ENCODE results near the gene INHBB. TPM values are rescaled to one million over a fixed set of nuclear protein-coding genes. Genes with fewer than 3 reads are reported as not detected.

Gene INHBB
- 1 to 10 TPM in 1 of 4 donors, under 1 TPM in 2, not detected in 1; 0.20 to 1.1 (median 0.41) TPM for total RNA-seq

DNA sequence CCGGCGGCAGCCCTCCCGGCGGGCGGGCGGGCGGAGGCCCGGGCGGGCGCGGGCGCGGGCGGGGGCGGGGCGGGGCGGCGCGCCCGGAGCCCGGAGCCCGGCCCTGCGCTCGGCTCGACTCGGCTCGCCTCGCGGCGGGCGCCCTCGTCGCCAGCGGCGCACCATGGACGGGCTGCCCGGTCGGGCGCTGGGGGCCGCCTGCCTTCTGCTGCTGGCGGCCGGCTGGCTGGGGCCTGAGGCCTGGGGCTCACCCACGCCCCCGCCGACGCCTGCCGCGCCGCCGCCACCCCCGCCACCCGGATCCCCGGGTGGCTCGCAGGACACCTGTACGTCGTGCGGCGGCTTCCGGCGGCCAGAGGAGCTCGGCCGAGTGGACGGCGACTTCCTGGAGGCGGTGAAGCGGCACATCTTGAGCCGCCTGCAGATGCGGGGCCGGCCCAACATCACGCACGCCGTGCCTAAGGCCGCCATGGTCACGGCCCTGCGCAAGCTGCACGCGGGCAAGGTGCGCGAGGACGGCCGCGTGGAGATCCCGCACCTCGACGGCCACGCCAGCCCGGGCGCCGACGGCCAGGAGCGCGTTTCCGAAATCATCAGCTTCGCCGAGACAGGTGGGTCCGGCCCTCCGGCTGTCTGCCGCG, at the start of gene INHBB:
Gene INHBB (plus strand): TSS at position 111 of the 641 bp plus-strand sequence. CDS start 53 bp downstream, at position 164.
- Histone ChIP-seq H3K9me3 (no peaks in the 10 kb centered on the region), H3K4me1 (peaks cover 3 to 39% (median 32%) of the 10 kb centered on the region in 4 donors), H3K4me3 (peak within 1 kb of the TSS in 3 of 4 donors; percentile 35 to 57 (median 47)), H3K27me3 (peaks cover 88% of the 10 kb centered on the region), H3K36me3 (no peaks in the 10 kb centered on the region), H3K27ac (no peak within 1 kb of the TSS)
- no CpG with 5 or more reads among the region's 99 CpGs for WGBS, 2 donors (ENCODE audit: low coverage in 1 of 2)
- in situ Hi-C loops (cut with MboI; ENCODE audit: low pct_ligation_motif_present in 1 of 4, low pct_unique_long_range_greater_than_20kb in 1 of 4, low sequenced_read_pairs in 3 of 4): loop anchor here in 2 of 4 donors (10.0 kb wide), 2 partner anchors 329 to 339 kb away; no protein-coding TSS in a partner anchor
- peak; percentile 13 for DNase-seq
- TF ChIP-seq, protein P1, sequence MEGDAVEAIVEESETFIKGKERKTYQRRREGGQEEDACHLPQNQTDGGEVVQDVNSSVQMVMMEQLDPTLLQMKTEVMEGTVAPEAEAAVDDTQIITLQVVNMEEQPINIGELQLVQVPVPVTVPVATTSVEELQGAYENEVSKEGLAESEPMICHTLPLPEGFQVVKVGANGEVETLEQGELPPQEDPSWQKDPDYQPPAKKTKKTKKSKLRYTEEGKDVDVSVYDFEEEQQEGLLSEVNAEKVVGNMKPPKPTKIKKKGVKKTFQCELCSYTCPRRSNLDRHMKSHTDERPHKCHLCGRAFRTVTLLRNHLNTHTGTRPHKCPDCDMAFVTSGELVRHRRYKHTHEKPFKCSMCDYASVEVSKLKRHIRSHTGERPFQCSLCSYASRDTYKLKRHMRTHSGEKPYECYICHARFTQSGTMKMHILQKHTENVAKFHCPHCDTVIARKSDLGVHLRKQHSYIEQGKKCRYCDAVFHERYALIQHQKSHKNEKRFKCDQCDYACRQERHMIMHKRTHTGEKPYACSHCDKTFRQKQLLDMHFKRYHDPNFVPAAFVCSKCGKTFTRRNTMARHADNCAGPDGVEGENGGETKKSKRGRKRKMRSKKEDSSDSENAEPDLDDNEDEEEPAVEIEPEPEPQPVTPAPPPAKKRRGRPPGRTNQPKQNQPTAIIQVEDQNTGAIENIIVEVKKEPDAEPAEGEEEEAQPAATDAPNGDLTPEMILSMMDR (IDR thresholded peaks at IDR 0.05): no peak
- TF ChIP-seq EP300 (IDR thresholded peaks at IDR 0.05; ENCODE audit: low read depth): no peak
- no peak for TF ChIP-seq POLR2AphosphoS5 (IDR thresholded peaks at IDR 0.05)
- no peak for TF ChIP-seq POLR2A (IDR thresholded peaks at IDR 0.05)
- intact Hi-C loops (cut with DNase I; ENCODE audit: low total_unique reads): no loop called here

DNA sequence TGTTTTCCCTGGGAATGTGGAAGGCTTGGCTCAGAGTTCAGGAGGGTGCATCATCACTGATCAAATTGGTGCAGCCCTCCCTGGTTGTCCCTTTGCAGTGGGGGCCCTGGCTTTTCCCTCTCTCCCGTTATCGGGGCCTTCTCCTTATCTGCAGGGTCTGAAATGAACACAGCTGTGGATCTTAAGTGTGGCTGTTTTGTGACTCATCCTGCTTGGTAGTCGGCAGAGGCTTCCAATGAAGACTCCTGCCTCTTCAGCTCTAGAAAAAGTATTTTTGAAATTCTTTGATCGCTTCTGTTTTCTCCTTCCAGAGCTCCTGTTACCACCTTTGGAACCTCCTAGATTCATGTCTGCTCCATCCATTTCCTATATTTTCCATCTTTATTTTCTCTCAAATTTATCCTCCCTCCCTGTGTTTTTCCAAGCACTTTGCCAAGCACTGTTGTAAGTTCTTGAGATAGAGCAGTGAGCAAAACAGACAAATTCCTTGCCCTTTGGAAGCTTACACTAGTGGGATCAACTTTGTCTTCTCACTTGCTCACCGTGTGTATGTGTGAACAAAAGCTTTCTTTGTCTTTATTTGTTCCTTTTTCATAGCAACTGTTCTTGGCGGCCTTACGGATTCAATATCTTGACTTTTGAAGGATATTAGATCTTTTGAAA, 47.6 kb upstream of the INHBB start:
- Histone ChIP-seq H3K36me3 (peaks cover 0 to 27% (median 10%) of the 10 kb centered on the region in 4 donors), H3K4me1 (no peaks in the 10 kb centered on the region), H3K4me3 (no peak overlapping the region), H3K27ac (no peak overlapping the region), H3K9me3 (no peaks in the 10 kb centered on the region), H3K27me3 (no peaks in the 10 kb centered on the region)
- DNase-seq: no peak
- in situ Hi-C loops (cut with MboI; ENCODE audit: low pct_ligation_motif_present in 1 of 4, low pct_unique_long_range_greater_than_20kb in 1 of 4, low sequenced_read_pairs in 3 of 4) (no loop called here), intact Hi-C loops (cut with DNase I; ENCODE audit: low total_unique reads) (no loop called here)
- TF ChIP-seq EP300 (IDR thresholded peaks at IDR 0.05; ENCODE audit: low read depth) (no peak), POLR2A (IDR thresholded peaks at IDR 0.05) (no peak), POLR2AphosphoS5 (IDR thresholded peaks at IDR 0.05) (no peak)
- TF ChIP-seq, protein P1 (IDR thresholded peaks at IDR 0.05): no peak
- WGBS, 2 donors (ENCODE audit: low coverage in 1 of 2): 79 to 92% methylated on average over 5 to 7 of the region's 7 CpGs

DNA sequence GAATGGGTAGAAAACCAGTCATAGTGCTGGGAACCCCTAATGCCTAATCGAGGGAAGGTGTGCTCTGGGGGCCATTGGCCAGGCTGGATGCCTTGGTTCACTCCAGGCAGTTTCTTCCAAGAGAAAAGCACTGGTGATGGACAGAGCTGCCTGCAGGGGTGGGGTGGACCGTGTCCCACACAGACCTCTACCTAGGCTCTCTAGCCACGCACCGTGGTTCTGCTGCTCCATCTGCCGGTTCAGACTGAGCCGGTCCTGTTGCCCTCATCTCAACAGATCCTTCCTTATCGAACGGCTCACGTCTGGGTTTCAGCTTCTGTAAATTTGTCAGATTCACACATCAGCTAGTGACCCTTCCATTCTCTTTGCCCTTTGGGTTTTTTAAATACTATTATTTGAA, 46.9 kb upstream of the INHBB start:
- no peak overlapping the region for H3K27ac ChIP-seq
- WGBS, 2 donors (ENCODE audit: low coverage in 1 of 2): 95% methylated on average over 9 of the region's 9 CpGs; no CpG with 5 or more reads in 1 of the 2 donors
- H3K36me3 ChIP-seq: peaks cover 0 to 20% (median 10%) of the 10 kb centered on the region in 4 donors
- intact Hi-C loops (cut with DNase I; ENCODE audit: low total_unique reads): no loop called here
- no peak for DNase-seq
- no peaks in the 10 kb centered on the region for H3K4me1 ChIP-seq
- TF ChIP-seq, protein P1 (IDR thresholded peaks at IDR 0.05): no peak
- TF ChIP-seq POLR2A (IDR thresholded peaks at IDR 0.05) (no peak), EP300 (IDR thresholded peaks at IDR 0.05; ENCODE audit: low read depth) (no peak), POLR2AphosphoS5 (IDR thresholded peaks at IDR 0.05) (no peak)
- no peaks in the 10 kb centered on the region for H3K27me3 ChIP-seq
- in situ Hi-C loops (cut with MboI; ENCODE audit: low pct_ligation_motif_present in 1 of 4, low pct_unique_long_range_greater_than_20kb in 1 of 4, low sequenced_read_pairs in 3 of 4): no loop called here
- no peak overlapping the region for H3K4me3 ChIP-seq
- H3K9me3 ChIP-seq: no peaks in the 10 kb centered on the region

DNA sequence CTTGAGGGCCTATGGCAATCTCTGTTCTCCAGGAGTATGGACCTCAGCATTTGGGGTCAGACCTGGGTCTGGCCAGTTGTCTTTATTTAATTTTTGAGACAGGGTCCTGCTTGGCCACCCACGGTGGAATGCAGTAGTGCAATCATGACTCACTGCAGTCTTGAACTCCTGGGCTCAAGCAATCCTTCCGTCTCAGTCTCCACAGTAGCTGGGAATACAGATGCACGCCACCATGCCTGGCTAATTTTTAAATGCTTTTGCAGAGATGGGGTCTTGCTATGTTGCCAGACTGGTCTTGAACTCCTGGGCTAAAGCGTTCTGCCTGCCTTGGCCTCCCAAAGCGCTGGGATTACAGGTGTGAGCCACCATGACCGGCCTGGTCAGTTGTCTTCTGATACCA, 46.4 kb upstream of the INHBB start:
- DNase-seq: no peak
- Histone ChIP-seq H3K4me3 (no peak overlapping the region), H3K4me1 (no peaks in the 10 kb centered on the region), H3K9me3 (no peaks in the 10 kb centered on the region), H3K27ac (no peak overlapping the region), H3K27me3 (no peaks in the 10 kb centered on the region), H3K36me3 (peaks cover 0 to 15% (median 7%) of the 10 kb centered on the region in 4 donors)
- 95% methylated on average over 6 of the region's 6 CpGs; no CpG with 5 or more reads in 1 of the 2 donors for WGBS, 2 donors (ENCODE audit: low coverage in 1 of 2)
- TF ChIP-seq POLR2AphosphoS5 (IDR thresholded peaks at IDR 0.05) (no peak), EP300 (IDR thresholded peaks at IDR 0.05; ENCODE audit: low read depth) (no peak), POLR2A (IDR thresholded peaks at IDR 0.05) (no peak)
- TF ChIP-seq, protein P1 (IDR thresholded peaks at IDR 0.05): no peak
- intact Hi-C loops (cut with DNase I; ENCODE audit: low total_unique reads) (no loop called here), in situ Hi-C loops (cut with MboI; ENCODE audit: low pct_ligation_motif_present in 1 of 4, low pct_unique_long_range_greater_than_20kb in 1 of 4, low sequenced_read_pairs in 3 of 4) (no loop called here)

Measured in transverse colon (tissue), 4 donors.